ENCODE measurements around the gene ACTR3. TPM values are rescaled to one million over a fixed set of nuclear protein-coding genes. Genes with fewer than 3 reads are reported as not detected.

Gene ACTR3
- total RNA-seq, 4 donors from 2014 or later: 59.7 to 161 (median 124) TPM

GRCh38 chr2:113850687-113851086 is 39.2 kb upstream of the ACTR3 start:
- TF ChIP-seq, protein P1, sequence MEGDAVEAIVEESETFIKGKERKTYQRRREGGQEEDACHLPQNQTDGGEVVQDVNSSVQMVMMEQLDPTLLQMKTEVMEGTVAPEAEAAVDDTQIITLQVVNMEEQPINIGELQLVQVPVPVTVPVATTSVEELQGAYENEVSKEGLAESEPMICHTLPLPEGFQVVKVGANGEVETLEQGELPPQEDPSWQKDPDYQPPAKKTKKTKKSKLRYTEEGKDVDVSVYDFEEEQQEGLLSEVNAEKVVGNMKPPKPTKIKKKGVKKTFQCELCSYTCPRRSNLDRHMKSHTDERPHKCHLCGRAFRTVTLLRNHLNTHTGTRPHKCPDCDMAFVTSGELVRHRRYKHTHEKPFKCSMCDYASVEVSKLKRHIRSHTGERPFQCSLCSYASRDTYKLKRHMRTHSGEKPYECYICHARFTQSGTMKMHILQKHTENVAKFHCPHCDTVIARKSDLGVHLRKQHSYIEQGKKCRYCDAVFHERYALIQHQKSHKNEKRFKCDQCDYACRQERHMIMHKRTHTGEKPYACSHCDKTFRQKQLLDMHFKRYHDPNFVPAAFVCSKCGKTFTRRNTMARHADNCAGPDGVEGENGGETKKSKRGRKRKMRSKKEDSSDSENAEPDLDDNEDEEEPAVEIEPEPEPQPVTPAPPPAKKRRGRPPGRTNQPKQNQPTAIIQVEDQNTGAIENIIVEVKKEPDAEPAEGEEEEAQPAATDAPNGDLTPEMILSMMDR (IDR thresholded peaks at IDR 0.05; ENCODE audit: low read depth): no peak

DNA sequence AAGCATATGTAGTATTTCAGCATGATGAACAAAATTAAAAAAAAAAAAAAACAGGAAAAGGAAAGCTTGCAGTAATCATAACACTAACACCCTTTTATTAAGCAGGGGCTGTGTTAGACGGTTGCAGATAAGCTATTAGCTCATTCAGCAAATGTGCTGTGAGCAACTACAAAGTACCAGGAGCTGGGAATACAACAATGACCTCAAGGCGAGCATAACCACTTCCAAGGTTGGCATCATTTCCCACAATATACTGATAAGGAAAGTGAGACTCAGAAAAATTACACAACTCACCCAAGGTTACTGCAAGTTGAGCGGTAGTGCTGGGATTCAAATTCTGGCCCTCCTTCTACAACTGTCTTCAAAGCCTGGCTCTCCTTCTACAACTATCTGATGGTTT is 38.2 kb upstream of the ACTR3 start:
- TF ChIP-seq, protein P1 (IDR thresholded peaks at IDR 0.05; ENCODE audit: low read depth): no peak

- TF ChIP-seq, protein P1 (IDR thresholded peaks at IDR 0.05; ENCODE audit: low read depth): no peak
Observed at GRCh38 chr2:113854208-113854607, 35.7 kb upstream of the ACTR3 start.

DNA sequence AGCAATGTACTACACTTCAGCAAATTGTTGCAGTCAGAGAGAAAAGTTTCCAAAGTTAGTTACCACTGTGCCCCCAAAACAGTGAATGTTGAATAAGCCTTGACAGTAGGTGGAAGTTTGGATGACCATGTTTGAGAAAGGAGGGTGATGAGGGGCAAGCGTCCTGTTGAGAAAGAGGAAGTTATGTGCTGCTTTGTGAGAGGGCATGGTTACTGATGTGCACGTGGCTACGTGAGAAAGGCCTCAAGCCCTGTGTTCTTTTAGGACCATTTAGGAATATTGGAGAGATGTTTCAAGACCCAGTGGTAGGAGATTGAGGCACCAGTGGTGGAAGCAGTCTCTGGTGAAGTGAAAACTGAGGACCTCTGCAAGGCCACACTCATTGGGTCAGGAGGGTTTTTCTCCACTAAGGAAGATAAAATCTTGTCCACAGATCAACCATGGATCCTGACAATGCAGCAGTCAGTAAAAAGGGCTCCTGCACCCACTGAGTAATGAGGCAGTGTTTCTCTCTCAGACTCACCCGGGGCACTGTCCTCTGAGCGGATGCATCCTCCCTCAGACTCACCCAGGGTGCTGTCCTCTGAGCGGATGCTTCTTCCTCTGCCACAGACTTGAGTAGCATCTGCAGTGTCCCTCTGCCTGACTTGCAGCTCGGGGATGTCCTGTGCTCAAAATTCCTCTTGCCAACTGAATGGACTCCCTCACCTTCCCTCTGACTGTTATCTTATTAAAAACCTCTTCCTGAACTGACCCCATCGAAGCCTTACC is 34.7 kb upstream of the ACTR3 start:
- TF ChIP-seq, protein P1 (IDR thresholded peaks at IDR 0.05; ENCODE audit: low read depth): no peak

DNA sequence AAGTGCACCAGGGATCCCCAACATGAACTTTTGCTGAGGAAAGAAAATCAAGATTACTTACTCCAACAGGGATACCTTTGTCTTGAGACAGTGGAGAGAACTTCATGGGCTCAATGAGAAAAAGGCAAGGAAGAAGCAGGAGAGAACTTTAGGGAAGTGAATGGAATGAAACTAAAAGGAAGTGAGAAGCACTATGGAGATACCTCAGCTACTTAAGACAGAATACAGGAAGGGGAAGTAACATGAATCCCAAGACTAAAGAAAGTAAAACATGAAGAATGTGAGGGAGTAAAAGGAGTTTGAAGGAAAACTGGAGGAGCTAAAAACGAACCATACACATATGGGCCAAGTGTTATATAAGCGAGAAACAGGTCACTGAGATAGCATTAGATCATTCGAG is 32.4 kb upstream of the ACTR3 start:
- TF ChIP-seq, protein P1 (IDR thresholded peaks at IDR 0.05; ENCODE audit: low read depth): no peak

GRCh38 chr2:113858764-113859163 is 31.1 kb upstream of the ACTR3 start:
- TF ChIP-seq, protein P1 (IDR thresholded peaks at IDR 0.05; ENCODE audit: low read depth): no peak

DNA sequence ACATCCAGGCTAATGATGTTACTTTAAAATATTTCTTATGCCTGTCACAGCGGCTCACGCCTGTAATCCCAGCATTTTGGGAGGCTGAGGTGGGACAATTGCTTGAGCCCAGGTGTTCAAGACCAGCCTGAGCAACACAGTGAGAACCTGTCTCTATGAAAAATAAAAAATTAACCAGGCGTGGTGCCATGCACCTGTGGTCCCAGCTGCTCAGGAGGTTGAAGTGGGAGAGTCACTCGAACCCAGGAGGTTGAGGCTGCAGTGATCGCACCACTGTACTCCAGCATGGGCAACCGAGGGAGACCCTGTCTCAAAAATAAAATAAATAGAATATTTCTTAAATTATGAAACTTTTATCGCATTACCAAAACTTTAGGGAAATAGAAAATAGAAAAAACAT is 28.1 kb upstream of the ACTR3 start:
- TF ChIP-seq, protein P1 (IDR thresholded peaks at IDR 0.05; ENCODE audit: low read depth): no peak
